GM18505 (cell line): ENCODE measurements around the gene SLCO3A1.

Source experiments
- ATAC-seq: cut with Tn5 transposase; IDR thresholded peaks from one replicate; pipeline ENCODE4 v1.9.1; 2021; ENCODE audit not compliant: unreplicated experiment
- POLR2A ChIP-seq: IDR thresholded peaks from 4 replicates; pipeline ENCODE4 v1.6.1; 2011; ENCODE audit warnings: borderline replicate concordance; ENCODE audit not compliant: insufficient read depth, insufficient read length; ENCODE audit errors: extremely low read depth

SLCO3A1 gene

DNA sequence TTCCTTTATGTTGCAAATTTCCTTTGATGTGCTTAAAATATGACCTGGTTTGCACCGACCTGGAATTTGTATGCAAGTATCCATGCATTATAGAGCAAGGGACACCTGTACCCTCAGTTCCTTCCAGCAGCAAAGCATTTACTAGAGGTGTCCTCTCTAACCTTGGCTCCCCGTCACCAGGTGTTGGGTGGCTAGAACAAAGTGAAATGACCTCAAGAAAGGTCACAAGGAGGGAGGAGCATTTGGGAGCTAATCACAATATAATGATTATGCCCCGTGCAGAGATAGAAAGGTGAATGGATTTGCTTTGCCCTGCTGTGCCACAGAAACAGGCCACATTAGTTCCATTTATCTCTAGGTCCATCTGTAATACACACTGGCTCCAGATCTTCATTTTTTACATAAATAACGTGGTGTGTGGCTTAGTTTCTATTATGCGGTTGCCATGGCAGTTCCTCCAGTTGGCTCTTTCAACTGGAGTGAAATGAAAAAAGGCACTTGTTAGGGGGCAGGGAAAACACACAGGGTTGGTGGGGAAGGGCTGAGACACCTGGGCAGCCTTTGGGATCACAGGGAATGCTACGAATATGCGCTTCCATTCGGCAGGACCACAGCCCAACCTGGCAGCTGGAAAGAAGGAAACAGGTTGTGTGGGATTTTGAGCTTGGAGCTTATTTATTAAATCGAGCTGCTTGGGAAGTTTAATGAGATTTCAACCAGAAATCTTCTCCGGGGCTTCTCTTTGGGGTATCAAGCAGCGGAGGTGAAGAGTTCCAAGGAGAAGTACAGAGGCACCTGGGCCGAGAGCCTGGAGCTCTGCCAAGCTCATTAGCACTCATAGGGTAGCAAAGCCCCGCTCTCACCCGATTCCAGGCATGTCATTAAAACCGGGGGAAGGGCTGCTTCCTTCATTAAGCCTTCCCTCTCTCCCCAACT lies 306.7 kb downstream of the SLCO3A1 start:
- no peak for TF ChIP-seq POLR2A
- ATAC-seq, result no peak

DNA sequence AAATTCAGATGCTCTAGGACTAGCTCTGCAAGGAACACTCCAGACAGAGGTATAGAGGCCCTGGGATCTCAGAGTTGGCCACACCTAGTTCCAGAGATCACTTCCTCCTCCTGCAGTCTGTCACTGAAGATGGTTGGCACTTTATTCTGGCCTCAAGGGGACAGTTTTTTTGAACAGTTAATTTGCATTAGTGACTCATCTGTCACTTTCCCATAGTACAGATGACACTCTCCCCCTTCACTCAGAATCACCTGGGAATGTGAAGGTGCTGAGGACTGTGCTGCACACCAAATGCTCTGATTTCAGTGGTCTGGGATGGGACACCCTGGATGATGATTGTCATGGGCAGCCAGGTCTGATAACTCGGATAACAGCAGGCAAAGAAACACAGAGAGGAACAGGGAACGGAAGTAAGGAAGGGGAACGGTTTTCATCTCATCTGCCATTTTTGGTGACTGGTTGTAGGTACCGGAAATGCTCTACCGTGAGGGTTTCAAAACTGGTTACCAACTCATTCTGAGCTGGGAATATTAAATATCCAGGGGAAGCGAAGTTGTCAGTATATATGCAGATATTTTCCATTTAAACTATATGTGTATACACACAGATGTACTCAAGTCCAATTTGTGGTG lies 307.6 kb downstream of the SLCO3A1 start:
- ATAC-seq, result peak; percentile 94
- no peak for TF ChIP-seq POLR2A

DNA sequence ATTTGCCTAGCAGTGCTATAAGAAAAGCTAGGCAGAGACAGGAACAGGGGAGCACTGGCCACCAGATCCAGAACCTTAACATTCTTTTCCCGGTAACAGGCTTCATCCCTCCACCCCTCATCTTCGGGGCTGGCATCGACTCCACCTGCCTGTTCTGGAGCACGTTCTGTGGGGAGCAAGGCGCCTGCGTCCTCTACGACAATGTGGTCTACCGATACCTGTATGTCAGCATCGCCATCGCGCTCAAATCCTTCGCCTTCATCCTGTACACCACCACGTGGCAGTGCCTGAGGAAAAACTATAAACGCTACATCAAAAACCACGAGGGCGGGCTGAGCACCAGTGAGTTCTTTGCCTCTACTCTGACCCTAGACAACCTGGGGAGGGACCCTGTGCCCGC lies 309.1 kb downstream of the SLCO3A1 start:
- ATAC-seq, result no peak
- TF ChIP-seq POLR2A, result no peak

DNA sequence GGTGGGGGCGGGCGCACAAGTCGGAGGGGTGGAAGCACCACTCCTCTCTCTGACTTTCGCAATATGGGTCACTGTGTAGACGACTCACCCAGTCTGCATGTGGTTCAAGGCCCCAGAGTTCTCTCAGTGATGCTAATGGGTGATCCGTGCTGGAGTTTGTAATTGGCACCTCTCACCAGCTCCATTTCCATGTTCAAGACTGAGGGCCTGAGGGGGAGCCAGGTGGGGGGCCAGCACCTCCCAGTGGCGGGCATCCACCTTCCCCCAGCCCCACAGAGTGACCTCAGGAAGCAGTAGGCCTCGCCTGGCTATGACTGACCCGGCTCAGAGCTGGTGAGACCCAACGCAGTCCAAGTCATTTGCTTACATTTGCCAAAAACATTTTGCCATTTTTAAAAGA lies 310.1 kb downstream of the SLCO3A1 start:
- ATAC-seq, result no peak
- TF ChIP-seq POLR2A, result no peak

DNA sequence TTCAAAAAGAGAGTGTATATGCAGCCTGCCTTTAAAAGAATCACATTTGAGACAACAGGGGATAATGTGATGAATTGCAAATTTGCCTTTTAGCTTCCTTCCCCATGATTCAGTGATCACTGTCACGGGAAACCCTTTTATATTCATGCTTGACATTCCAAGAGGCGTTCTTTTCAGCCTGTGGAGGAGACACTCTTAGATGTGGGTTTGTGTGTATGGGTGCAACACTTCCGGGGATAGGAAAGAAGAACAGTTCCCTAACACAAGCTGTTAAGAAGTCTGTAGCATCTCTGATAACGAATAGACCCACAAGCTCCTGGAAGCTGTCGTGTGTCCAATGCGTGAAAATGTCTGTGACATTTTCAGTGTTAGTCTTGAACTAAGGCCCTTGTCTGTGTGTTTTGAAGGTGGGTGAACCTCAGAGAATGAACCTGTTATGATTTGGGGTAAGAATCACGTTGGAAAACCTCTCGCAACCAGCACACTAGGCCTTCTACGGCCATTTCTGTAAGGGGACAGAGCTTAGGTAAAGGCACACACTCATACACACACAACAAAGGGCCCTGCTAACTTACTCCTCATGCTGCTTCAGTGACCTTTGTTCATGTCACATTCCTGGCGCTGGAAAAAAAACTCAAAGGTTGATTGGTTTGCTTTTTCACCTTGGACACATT lies 311.0 kb downstream of the SLCO3A1 start:
- TF ChIP-seq POLR2A, result no peak
- ATAC-seq, result no peak

DNA sequence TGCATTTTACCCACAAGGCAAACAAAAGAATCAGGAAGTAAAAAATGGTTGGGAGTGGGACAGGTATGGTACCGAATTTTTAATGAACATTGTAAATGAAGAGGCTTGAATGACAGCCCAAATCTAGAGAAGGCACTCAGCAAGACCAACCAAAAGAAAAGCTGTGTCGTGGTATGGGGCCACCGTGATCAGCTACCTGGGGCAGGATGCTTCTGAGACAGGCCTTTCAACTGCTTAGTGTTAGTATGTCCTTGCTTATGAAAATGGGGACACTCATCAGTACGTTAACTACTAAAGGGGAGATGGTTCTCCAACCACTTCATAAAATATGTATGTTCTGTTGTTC lies 311.5 kb downstream of the SLCO3A1 start:
- no peak for ATAC-seq
- TF ChIP-seq POLR2A, result no peak

DNA sequence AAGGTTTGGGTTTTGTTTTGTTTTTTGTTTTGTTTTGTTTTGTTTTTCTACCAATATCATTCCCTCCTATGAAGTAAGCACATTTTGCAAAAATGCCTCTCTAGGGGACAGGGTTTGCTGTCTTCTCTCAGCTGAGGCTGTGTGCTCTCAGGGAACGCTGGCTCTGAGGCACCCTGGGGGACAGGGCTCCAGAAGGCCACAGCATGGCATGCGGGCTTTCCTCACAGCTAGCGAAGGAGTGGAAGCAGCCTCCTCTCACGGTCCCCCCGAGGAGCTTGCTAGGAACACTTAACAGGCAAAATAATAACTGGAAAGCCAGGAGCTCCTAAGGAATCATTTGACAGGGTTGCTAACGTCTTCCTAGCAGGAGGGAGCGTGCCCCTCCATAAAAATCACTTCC lies 312.5 kb downstream of the SLCO3A1 start:
- ATAC-seq, result no peak
- no peak for TF ChIP-seq POLR2A

DNA sequence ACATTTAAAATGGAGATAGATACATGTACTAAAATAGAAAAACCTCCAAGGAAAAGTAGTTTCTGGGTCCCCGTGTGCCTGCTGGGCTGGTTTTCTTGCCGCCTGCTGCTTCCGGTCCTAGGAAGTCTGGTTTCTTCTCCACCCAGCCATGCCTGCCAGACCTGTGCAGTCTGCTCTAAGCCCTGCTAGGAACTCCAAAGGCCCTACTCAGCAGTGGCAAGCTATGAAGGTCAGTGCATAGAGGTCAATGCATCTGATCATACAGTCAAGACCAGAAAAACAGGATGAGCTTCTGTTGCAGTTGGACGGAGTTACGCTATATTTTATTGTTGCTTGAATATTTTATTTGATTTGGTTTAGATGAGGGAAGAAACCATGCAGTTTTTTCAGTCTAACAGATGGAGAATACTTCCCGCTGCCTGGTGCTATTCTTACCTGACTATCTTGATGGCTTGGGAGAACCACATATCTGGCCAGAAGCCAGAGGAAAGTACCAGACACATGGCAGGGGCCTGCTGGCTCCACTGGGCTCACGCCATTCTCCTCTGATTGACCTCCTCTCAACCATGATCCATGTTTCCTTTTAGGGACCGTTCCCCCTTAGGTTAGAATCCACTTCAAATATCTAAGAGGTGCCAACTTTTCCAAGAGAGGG lies 313.4 kb downstream of the SLCO3A1 start:
- no peak for ATAC-seq
- no peak for TF ChIP-seq POLR2A

DNA sequence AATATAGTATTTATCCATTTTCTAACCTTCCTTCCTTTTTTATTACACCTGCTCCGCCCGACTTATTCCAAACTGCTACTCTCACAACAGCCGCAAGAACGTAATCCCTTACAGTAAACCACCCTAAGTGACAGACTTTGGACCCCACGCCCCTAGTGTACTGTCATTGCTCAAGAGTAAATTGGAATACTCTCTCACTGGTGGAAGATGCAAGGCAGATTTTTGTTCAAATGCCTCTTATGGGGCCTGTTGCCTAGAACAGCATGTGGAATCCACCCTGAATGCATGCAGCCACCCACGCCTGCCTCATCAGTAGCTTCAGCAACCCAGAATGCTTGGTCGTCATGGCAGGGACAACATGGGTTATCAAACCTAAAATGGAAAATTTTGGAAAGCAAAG lies 313.9 kb downstream of the SLCO3A1 start:
- no peak for TF ChIP-seq POLR2A

DNA sequence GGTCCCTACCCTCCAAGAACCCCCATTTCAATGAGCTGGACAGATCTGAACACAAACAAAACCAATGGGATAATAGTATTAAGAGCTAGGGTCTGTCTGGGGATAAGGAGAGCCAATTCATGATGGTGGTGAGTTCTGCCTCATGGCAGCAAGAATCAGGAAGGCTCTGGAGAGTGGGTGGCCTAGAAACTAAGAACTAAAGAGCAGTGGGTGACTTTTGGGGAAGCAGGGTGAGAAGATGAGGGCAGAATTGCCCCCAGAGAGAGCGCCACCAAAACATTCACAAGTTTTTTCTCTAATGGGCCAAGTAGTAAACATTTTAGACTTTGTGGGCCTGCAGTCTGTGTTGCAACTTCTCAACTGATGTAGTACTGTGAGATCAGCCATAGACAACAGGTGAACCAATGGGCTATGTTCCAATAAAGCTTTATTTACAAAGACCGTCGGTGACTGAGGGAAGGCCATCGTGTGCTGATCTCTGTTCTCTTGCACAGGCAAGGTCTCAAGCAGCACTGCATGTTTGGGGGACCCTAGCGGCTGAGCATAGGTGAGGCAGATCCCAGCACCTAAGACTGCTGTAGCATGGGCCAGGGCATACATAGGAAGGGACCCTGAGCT lies 314.7 kb downstream of the SLCO3A1 start:
- no peak for TF ChIP-seq POLR2A
- ATAC-seq, result no peak

More for the DNA sequence above, 313.9 kb downstream of the SLCO3A1 start:
- ATAC-seq, result no peak

DNA sequence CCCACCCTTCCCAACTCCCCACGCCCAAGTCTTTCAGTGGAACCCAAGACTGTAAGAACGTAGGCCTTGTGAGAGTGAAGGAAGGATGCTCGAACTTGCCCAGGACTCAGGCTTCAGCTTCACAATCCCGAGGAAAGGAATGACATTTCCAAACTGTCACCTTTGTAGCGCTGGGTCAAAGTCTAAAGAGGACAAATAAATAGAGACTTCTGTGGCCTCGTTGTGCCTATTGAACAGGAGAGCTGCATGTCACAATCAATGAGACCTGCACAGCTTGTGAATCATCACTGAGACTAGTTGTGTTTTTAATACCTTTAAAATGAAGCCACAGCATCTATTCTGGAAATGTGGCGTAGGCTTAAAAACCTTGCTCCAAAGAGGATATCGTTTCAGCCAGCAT lies 317.4 kb downstream of the SLCO3A1 start:
- no peak for TF ChIP-seq POLR2A

DNA sequence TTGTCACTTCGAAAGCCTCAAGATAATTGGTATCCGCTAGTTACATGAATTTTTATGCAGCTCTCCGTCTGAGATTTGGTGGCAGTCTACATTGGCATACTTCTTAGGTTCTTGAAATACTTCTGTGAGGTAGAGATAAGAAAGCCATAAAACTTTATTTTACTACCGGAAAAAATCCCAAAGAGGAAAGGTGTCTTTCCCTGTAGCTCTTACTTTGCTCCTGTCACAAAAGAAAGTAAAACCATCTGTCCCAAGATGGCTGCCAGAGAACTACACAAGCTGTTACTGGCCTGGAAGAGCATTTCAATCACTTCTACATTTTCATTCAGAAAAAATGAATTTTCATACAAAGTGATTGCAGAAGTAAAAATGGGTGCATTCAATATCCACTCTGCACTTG lies 325.4 kb downstream of the SLCO3A1 start:
- ATAC-seq, result no peak
- no peak for TF ChIP-seq POLR2A

More for the DNA sequence above, 317.4 kb downstream of the SLCO3A1 start:
- no peak for ATAC-seq

DNA sequence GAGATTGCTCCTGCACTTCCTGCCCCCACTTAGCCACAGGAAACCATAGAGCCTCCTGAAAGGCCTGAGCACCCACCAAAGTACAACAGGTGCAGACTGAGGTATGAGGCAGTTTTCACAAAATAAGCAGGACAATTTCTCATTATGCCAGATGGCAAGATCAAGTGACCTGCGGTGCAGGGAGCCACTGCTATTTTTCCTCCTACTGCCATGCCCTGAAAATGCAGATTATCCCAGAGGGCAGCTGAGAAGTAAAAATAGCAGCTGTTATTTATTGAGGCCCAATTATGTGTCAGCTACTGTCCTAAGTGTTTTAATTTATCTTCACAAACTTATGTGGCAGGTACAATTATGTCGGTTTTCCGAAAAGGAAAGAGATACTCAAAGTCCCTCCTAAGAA lies 330.6 kb downstream of the SLCO3A1 start:
- no peak for TF ChIP-seq POLR2A
- no peak for ATAC-seq
